HG02763 (cell line): ENCODE measurements around the gene CCDC136.

Experiments used
- ATAC-seq: cut with Tn5 transposase; IDR thresholded peaks from one replicate; pipeline ENCODE4 v1.9.1; 2021; ENCODE audit warnings: mild to moderate bottlenecking, moderate library complexity; ENCODE audit not compliant: unreplicated experiment

CCDC136 gene

GRCh38 chr7:128777156-128778123, 14.3 kb upstream of the CCDC136 start:
- no peak for ATAC-seq

- no peak for ATAC-seq
Measured at GRCh38 chr7:128778946-128779345, 12.8 kb upstream of the CCDC136 start.

- ATAC-seq = no peak
Measured at GRCh38 chr7:128781126-128781525, 10.6 kb upstream of the CCDC136 start.

- no peak for ATAC-seq
Measured at GRCh38 chr7:128781851-128782250, 9.9 kb upstream of the CCDC136 start.

GRCh38 chr7:128783143-128783861, 8.5 kb upstream of the CCDC136 start:
- ATAC-seq = no peak

- ATAC-seq = no peak
Measured at GRCh38 chr7:128785738-128786137, 6.0 kb upstream of the CCDC136 start.

- no peak for ATAC-seq
Measured at GRCh38 chr7:128788446-128789412, 3.0 kb upstream of the CCDC136 start.

- no peak for ATAC-seq
Measured at GRCh38 chr7:128790315-128791041, 1.3 kb upstream of the CCDC136 start.

- ATAC-seq = no peak
Measured at GRCh38 chr7:128791972-128792327, 182 bp downstream of the CCDC136 start.

GRCh38 chr7:128792471-128793180, 858 bp downstream of the CCDC136 start:
- ATAC-seq = no peak

- ATAC-seq = no peak
Measured at GRCh38 chr7:128793181-128793547, 1.4 kb downstream of the CCDC136 start.

GRCh38 chr7:128794020-128794419, 2.3 kb downstream of the CCDC136 start:
- no peak for ATAC-seq

GRCh38 chr7:128794436-128794835, 2.7 kb downstream of the CCDC136 start:
- no peak for ATAC-seq

- no peak for ATAC-seq
Measured at GRCh38 chr7:128795129-128795528, 3.4 kb downstream of the CCDC136 start.

GRCh38 chr7:128796327-128796726, 4.6 kb downstream of the CCDC136 start:
- ATAC-seq = no peak

- no peak for ATAC-seq
Measured at GRCh38 chr7:128799451-128799850, 7.7 kb downstream of the CCDC136 start.

GRCh38 chr7:128800567-128800966, 8.8 kb downstream of the CCDC136 start:
- no peak for ATAC-seq

- no peak for ATAC-seq
Measured at GRCh38 chr7:128801003-128801402, 9.2 kb downstream of the CCDC136 start.

- ATAC-seq = no peak
Measured at GRCh38 chr7:128801667-128802418, 10.1 kb downstream of the CCDC136 start.
